ENCODE measurements around the gene CLDND1. TPM values are rescaled to one million over a fixed set of nuclear protein-coding genes. Genes with fewer than 3 reads are reported as not detected.
A peak's percentile ranks its signal among the peaks of the same experiment; 100 is the strongest.
"Not testable (repeated sequence)": the region's sequence is repeated elsewhere in the genome, so short reads cannot be mapped to it uniquely, and the experiment has no call there.

The CLDND1 gene
- total RNA-seq: 100 to 1,000 TPM; 300 to 381 TPM

DNA sequence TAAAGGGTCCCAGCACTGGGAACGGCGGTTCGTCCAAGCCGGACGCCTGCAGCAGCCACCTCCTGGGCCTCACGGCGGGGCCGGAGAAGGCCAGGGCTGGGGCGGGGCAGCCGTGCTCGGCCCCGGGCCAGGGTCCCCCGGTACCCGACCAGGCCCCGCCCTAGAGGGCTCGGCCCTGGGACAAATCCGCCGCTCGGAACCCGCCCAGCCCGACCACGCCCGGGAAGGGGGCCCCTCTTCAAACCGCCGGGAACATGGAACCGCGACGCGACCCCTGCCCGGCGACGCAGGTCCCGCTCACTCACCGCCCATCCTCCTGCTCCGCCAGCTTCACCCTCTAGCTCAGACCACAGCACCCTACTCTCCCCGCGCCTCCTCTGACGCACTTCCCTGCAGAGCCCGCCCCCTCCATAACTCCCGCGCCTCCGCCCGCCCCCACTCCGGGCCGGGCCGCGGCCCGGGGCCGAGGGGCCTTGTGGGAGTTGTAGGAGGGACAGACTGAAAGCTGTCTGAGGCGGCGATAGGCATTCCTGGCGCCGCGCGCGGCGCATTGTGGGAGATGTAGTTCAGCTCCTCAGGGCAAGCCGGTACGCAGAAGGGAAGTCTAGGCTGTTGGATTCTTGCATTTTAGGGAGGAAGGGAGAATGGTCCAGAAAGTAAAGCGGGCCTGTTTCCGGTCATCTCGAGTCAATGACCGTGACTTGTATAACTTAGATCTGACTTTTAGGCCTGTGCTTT lies at the start of gene CLDND1:
Gene CLDND1 (minus strand): TSS at position 359 of the 738 bp plus-strand sequence. CDS start 1,478 bp downstream, outside the sequence.
- peak within 1 kb of the TSS; percentile 89 for H3K27ac Mint-ChIP-seq
- peak; percentile 90 for ATAC-seq (replicated peaks)
- H3K27me3 Mint-ChIP-seq: no peaks in the 10 kb centered on the region
- peaks cover 45% of the 10 kb centered on the region for H3K4me1 Mint-ChIP-seq
- no peaks in the 10 kb centered on the region for H3K9me3 Mint-ChIP-seq
- H3K4me3 Mint-ChIP-seq: peak within 1 kb of the TSS; percentile 86
- H3K36me3 Mint-ChIP-seq (ENCODE audit: low read depth): peaks cover 91% of the 10 kb centered on the region

DNA sequence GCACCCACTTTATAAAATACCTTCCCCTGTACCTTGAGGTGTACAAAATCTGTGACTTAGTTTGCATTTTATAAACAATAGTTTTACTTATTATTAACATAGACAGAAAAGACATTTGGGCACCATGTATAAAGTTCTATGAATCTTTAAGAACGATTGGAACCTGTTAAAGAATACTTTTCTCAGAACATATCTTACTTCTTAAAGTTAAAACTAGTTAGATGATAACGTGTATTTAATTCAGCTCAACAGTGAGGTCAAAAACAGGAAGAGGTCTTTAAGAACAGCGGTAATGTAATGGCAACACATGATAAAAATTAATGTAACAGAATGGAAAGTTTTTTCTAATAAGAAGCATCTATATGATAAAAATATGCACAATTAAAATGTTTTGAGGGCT lies 45.7 kb upstream of the CLDND1 start:
- peak overlapping the region; percentile 58 for H3K27ac Mint-ChIP-seq
- peak overlapping the region; percentile 46 for H3K4me3 Mint-ChIP-seq
- H3K27me3 Mint-ChIP-seq: no peaks in the 10 kb centered on the region

GRCh38 chr3:98567666-98568270 lies 45.1 kb upstream of the CLDND1 start:
- Mint-ChIP-seq H3K4me1 (peaks cover 34% of the 10 kb centered on the region), H3K27me3 (no peaks in the 10 kb centered on the region), H3K9me3 (no peaks in the 10 kb centered on the region), H3K27ac (peak overlapping the region; percentile 58), H3K36me3 (ENCODE audit: low read depth) (no peaks in the 10 kb centered on the region), H3K4me3 (peak overlapping the region; percentile 46)
- ATAC-seq (replicated peaks): peak; percentile 64

More for the DNA sequence above, 45.7 kb upstream of the CLDND1 start:
- H3K36me3 Mint-ChIP-seq (ENCODE audit: low read depth): no peaks in the 10 kb centered on the region
- H3K9me3 Mint-ChIP-seq: no peaks in the 10 kb centered on the region
- no peak for ATAC-seq (replicated peaks)
- H3K4me1 Mint-ChIP-seq: peaks cover 36% of the 10 kb centered on the region

DNA sequence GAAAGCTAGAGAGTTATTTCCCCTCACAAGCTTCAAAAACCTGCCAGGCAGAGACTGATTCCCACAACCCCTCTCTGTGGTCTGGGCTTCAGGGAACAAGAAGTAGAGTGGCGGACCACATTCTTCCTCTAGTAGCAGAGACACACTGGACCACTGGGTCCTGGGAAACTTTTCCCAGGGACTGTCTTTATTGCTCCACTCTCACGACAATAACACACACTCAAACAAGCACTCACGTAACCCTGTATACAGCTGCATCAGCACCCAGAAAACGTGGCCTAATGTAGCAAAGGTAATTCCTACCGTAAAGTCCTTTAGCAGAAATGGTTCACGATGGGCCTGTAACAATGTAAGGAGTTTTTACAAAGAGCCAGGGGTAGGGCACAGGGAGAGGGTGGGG lies 43.1 kb upstream of the CLDND1 start:
- no peaks in the 10 kb centered on the region for H3K36me3 Mint-ChIP-seq (ENCODE audit: low read depth)
- no peaks in the 10 kb centered on the region for H3K9me3 Mint-ChIP-seq
- no peak for ATAC-seq (replicated peaks)
- peak overlapping the region; percentile 46 for H3K4me3 Mint-ChIP-seq
- peak overlapping the region; percentile 96 for H3K27ac Mint-ChIP-seq
- peaks cover 31% of the 10 kb centered on the region for H3K4me1 Mint-ChIP-seq
- no peaks in the 10 kb centered on the region for H3K27me3 Mint-ChIP-seq

- peaks cover 32% of the 10 kb centered on the region for H3K4me1 Mint-ChIP-seq
- H3K9me3 Mint-ChIP-seq: no peaks in the 10 kb centered on the region
- peak; percentile 61 for ATAC-seq (replicated peaks)
- H3K27ac Mint-ChIP-seq: peak overlapping the region; percentile 96
- peak overlapping the region; percentile 46 for H3K4me3 Mint-ChIP-seq
- no peaks in the 10 kb centered on the region for H3K27me3 Mint-ChIP-seq
- H3K36me3 Mint-ChIP-seq (ENCODE audit: low read depth): no peaks in the 10 kb centered on the region
These were observed 42.5 kb upstream of the CLDND1 start for GRCh38 chr3:98565237-98565643.

- Mint-ChIP-seq H3K27me3 (no peaks in the 10 kb centered on the region), H3K4me3 (peak overlapping the region; percentile 46), H3K4me1 (peaks cover 32% of the 10 kb centered on the region), H3K27ac (peak overlapping the region; percentile 96), H3K9me3 (no peaks in the 10 kb centered on the region), H3K36me3 (ENCODE audit: low read depth) (no peaks in the 10 kb centered on the region)
- peak; percentile 15 for ATAC-seq (replicated peaks)
These were observed 41.7 kb upstream of the CLDND1 start for GRCh38 chr3:98564282-98565005.

- Mint-ChIP-seq H3K27ac (peak overlapping the region; percentile 96), H3K4me3 (peak overlapping the region; percentile 46), H3K36me3 (ENCODE audit: low read depth) (no peaks in the 10 kb centered on the region), H3K4me1 (peaks cover 37% of the 10 kb centered on the region), H3K9me3 (no peaks in the 10 kb centered on the region), H3K27me3 (no peaks in the 10 kb centered on the region)
- peak; percentile 49 for ATAC-seq (replicated peaks)
These were observed 41.1 kb upstream of the CLDND1 start for GRCh38 chr3:98563661-98564281.

GRCh38 chr3:98561727-98562521 lies 39.2 kb upstream of the CLDND1 start:
- Mint-ChIP-seq H3K27me3 (no peaks in the 10 kb centered on the region), H3K4me1 (peaks cover 55% of the 10 kb centered on the region), H3K4me3 (peak overlapping the region; percentile 43)

GRCh38 chr3:98560911-98561310 lies 38.2 kb upstream of the CLDND1 start:
- no peak for ATAC-seq (replicated peaks)
- H3K4me3 Mint-ChIP-seq: peak overlapping the region; percentile 38
- no peaks in the 10 kb centered on the region for H3K27me3 Mint-ChIP-seq
- peak overlapping the region; percentile 1 for H3K27ac Mint-ChIP-seq
- no peaks in the 10 kb centered on the region for H3K9me3 Mint-ChIP-seq
- peaks cover 53% of the 10 kb centered on the region for H3K4me1 Mint-ChIP-seq
- H3K36me3 Mint-ChIP-seq (ENCODE audit: low read depth): peaks cover 17% of the 10 kb centered on the region

More at GRCh38 chr3:98561727-98562521, 39.2 kb upstream of the CLDND1 start:
- Mint-ChIP-seq H3K9me3 (no peaks in the 10 kb centered on the region), H3K36me3 (ENCODE audit: low read depth) (peaks cover 7% of the 10 kb centered on the region), H3K27ac (peak overlapping the region; percentile 39)
- ATAC-seq (replicated peaks): no peak

GRCh38 chr3:98559769-98560168 lies 37.1 kb upstream of the CLDND1 start:
- Mint-ChIP-seq H3K36me3 (ENCODE audit: low read depth) (peaks cover 27% of the 10 kb centered on the region), H3K4me1 (peaks cover 52% of the 10 kb centered on the region)
- not testable (repeated sequence) for H3K27me3 Mint-ChIP-seq; H3K4me3 Mint-ChIP-seq; H3K9me3 Mint-ChIP-seq; ATAC-seq (replicated peaks); H3K27ac Mint-ChIP-seq

- Mint-ChIP-seq H3K4me1 (peaks cover 51% of the 10 kb centered on the region), H3K4me3 (peak overlapping the region; percentile 87), H3K36me3 (ENCODE audit: low read depth) (peaks cover 27% of the 10 kb centered on the region), H3K9me3 (no peaks in the 10 kb centered on the region), H3K27ac (peak overlapping the region; percentile 99), H3K27me3 (no peaks in the 10 kb centered on the region)
- no peak for ATAC-seq (replicated peaks)
These were observed 35.6 kb upstream of the CLDND1 start for GRCh38 chr3:98558100-98558827.

DNA sequence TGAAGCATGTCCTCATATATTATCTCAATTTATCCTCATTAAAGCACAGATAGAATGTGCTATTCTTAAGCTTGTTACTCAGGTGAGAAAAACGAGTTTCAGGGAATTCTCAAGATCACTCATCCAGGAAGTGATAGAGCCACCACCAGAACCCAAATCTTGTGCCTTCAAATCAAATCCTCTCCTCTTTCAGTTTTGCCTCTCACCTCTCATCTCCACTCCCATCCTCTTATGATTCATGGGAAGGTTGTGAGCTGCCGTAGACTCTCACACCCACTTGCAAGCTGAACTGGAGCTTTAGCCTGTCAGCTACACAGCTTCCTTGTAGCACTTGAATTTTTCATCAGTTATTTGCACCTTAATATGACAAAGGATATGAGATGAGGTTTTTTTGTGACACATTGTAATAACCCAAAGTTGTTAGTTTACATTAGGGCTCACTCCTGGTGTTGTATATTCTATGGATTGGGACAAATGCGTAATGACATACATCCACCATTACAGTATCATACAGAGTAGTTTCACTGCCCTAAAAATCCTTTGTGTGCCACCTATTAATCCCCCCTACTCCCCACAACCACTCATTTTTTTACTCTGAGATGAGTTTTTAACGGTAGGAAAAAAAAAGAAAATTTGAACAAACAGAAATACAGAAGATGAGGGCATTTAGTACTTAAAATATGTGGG lies 34.8 kb upstream of the CLDND1 start:
- ATAC-seq (replicated peaks): peak; percentile 69
- Mint-ChIP-seq H3K9me3 (no peaks in the 10 kb centered on the region), H3K27ac (peak overlapping the region; percentile 99), H3K27me3 (no peaks in the 10 kb centered on the region), H3K36me3 (ENCODE audit: low read depth) (peaks cover 27% of the 10 kb centered on the region), H3K4me1 (peaks cover 53% of the 10 kb centered on the region), H3K4me3 (peak overlapping the region; percentile 87)

All from activated T-helper 17 cell treated with anti-CD3 and anti-CD28 coated beads, Interleukin-2, amount 50 U/mL, for 72 hours (primary cell).